GM19324 (cell line): Measurements from ENCODE around the gene PRRG1.
"Not testable (repeated sequence)": the region's sequence is repeated elsewhere in the genome, so short reads cannot be mapped to it uniquely, and the experiment has no call there.

Source experiments
- ATAC-seq: cut with Tn5 transposase; IDR thresholded peaks from one replicate; pipeline ENCODE4 v1.9.1; 2021; ENCODE audit warnings: mild to moderate bottlenecking, moderate library complexity; ENCODE audit not compliant: unreplicated experiment, low FRiP score

The PRRG1 gene

GRCh38 chrX:37349221-37350033 is at the start of gene PRRG1:
Gene PRRG1 (plus strand): TSS chrX:37349364. CDS start chrX:37406250, 56,886 bp downstream.
- ATAC-seq = no peak

GRCh38 chrX:37302569-37302968 is 46.6 kb upstream of the PRRG1 start:
- no peak for ATAC-seq

- ATAC-seq = not testable (repeated sequence)
These were observed 43.9 kb upstream of the PRRG1 start for GRCh38 chrX:37305238-37305637.

- no peak for ATAC-seq
These were observed 34.6 kb upstream of the PRRG1 start for GRCh38 chrX:37314531-37314930.

- ATAC-seq = no peak
These were observed 33.5 kb upstream of the PRRG1 start for GRCh38 chrX:37315511-37316248.

GRCh38 chrX:37320541-37321203 is 28.5 kb upstream of the PRRG1 start:
- no peak for ATAC-seq

GRCh38 chrX:37330642-37331041 is 18.5 kb upstream of the PRRG1 start:
- no peak for ATAC-seq

- ATAC-seq = no peak
These were observed 17.6 kb upstream of the PRRG1 start for GRCh38 chrX:37331546-37331945.

GRCh38 chrX:37332055-37332454 is 17.1 kb upstream of the PRRG1 start:
- no peak for ATAC-seq

GRCh38 chrX:37332987-37333658 is 16.0 kb upstream of the PRRG1 start:
- ATAC-seq = no peak

GRCh38 chrX:37347420-37347819 is 1.7 kb upstream of the PRRG1 start:
- ATAC-seq = no peak

GRCh38 chrX:37348231-37348970 is 763 bp upstream of the PRRG1 start:
- ATAC-seq = no peak

- no peak for ATAC-seq
These were observed 268 bp upstream of the PRRG1 start for GRCh38 chrX:37348971-37349220.

GRCh38 chrX:37350034-37350365 is 836 bp downstream of the PRRG1 start:
- no peak for ATAC-seq

GRCh38 chrX:37353646-37354045 is 4.5 kb downstream of the PRRG1 start:
- ATAC-seq = no peak

- no peak for ATAC-seq
These were observed 8.3 kb downstream of the PRRG1 start for GRCh38 chrX:37357436-37357835.

GRCh38 chrX:37361596-37361995 is 12.4 kb downstream of the PRRG1 start:
- no peak for ATAC-seq

GRCh38 chrX:37364666-37365065 is 15.5 kb downstream of the PRRG1 start:
- ATAC-seq = no peak

GRCh38 chrX:37367946-37368345 is 18.8 kb downstream of the PRRG1 start:
- ATAC-seq = no peak

- no peak for ATAC-seq
These were observed 21.5 kb downstream of the PRRG1 start for GRCh38 chrX:37370499-37371141.
